BLaER1 treated with 17β-estradiol and CSF1 and Interleukin-3, amounts not matched to agents 10 nM and 100 nM (cell line): ENCODE data around the gene BACH1.

Experiments used
- H3K27ac ChIP-seq, 11 experiments: shearing (Covaris generic); formaldehyde crosslinking; 2 replicates each; pipeline ENCODE4 v1.8.1; 2022
- H3K27me3 ChIP-seq, 11 experiments: shearing (Covaris generic); formaldehyde crosslinking; 2 replicates each; pipeline ENCODE4 v1.8.1; 2022
- H3K36me3 ChIP-seq, 11 experiments: shearing (Covaris generic); formaldehyde crosslinking; 2 replicates each; pipeline ENCODE4 v1.8.1; 2022
- H3K4me1 ChIP-seq, 10 experiments: shearing (Covaris generic); formaldehyde crosslinking; 2 replicates each; pipeline ENCODE4 v1.8.1; 2022
- H3K4me2 ChIP-seq, 11 experiments: shearing (Covaris generic); formaldehyde crosslinking; 2 replicates each; pipeline ENCODE4 v1.8.1; 2022
- H3K4me3 ChIP-seq, 10 experiments: shearing (Covaris generic); formaldehyde crosslinking; 2 replicates each; pipeline ENCODE4 v1.8.1; 2022
- H3K9ac ChIP-seq, 11 experiments: shearing (Covaris generic); formaldehyde crosslinking; 2 replicates each; pipeline ENCODE4 v1.8.1; 2022
- H3K9me3 ChIP-seq, 11 experiments: shearing (Covaris generic); formaldehyde crosslinking; replicated peaks in 1 of 11; 2 replicates each; pipeline ENCODE4 v1.8.1; 2022
- H4K20me1 ChIP-seq, 11 experiments: shearing (Covaris generic); formaldehyde crosslinking; 2 replicates each; pipeline ENCODE4 v1.8.1; 2022
- Cebpa-rat ChIP-seq, 11 experiments: shearing (Covaris generic); IDR thresholded peaks; 2 replicates each; pipeline ENCODE4 v1.8.1; 2022

BACH1 gene

DNA sequence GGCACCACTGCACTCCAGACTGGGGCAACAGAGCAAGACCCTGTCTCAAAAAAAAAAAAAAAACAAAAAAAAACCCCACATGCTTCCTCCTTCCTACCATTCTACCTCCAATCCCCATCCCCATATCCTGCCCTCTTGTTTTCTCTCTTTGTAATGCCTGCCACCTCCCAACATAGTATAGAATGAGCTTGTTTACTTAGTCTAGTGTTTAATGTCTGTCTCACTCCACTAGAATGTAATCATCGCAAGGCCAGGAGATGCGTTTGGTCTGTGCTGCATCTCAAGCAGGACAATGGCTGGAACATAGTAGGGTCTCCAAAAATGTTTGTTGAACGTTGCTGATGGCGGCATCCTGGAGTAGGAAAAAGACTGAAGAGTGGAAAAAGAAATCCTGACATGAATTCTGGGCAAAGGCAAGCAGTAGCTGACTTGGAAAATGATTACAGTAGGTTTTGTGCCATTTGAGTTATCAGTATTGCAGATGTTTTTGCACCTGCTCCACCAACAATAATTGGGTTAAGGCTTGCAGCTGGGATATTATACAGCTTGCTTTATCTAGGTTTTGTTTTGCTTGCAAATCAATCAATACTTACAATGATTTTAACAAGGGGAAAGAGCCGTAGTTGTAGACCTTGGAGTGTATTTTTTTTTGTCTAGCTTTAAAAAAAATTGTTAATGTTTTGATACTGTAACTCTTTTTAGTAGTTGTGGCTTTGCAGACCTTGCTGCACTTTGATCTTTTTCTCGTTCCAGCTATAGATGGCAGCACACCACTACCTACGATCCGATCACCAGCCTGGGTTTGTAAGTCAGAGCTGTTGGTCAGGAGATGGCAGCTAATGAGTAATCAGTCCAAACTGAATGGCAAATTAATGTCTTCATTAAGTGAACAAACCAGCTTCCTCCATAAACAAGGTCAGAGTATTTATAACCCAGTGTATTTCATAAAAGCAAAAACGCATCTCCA is 62.4 kb downstream of the BACH1 start:
- Histone ChIP-seq H3K9ac (no peak overlapping the region), H3K9me3 (peaks cover 0 to 23% (median under 1%) of the 10 kb centered on the region in 11 experiments; a peak in 10 of 22 replicates), H3K27me3 (no peaks in the 10 kb centered on the region), H3K4me1 (peaks cover 0 to 26% (median 3%) of the 10 kb centered on the region in 10 experiments; a peak in 10 of 20 replicates), H3K4me2 (no peak overlapping the region), H3K27ac (no peak overlapping the region), H4K20me1 (peaks cover 0 to 4% (median 0%) of the 10 kb centered on the region in 11 experiments; a peak in 1 of 22 replicates), H3K36me3 (peaks cover 23 to 86% (median 48%) of the 10 kb centered on the region in 11 experiments), H3K4me3 (no peak overlapping the region)
- TF ChIP-seq Cebpa-rat (IDR thresholded peaks at IDR 0.05): no peak

GRCh38 chr21:29362758-29363157 is 64.0 kb downstream of the BACH1 start:
- TF ChIP-seq Cebpa-rat (IDR thresholded peaks at IDR 0.05): no peak
- H3K4me3 ChIP-seq: no peak overlapping the region
- peaks cover 0 to 9% (median 2%) of the 10 kb centered on the region in 10 experiments; a peak in 10 of 20 replicates for H3K4me1 ChIP-seq

GRCh38 chr21:29365661-29366265 is 67.0 kb downstream of the BACH1 start:
- Histone ChIP-seq H3K4me2 (no peak overlapping the region), H3K9ac (no peak overlapping the region), H3K27ac (no peak overlapping the region), H3K36me3 (peaks cover 33 to 97% (median 58%) of the 10 kb centered on the region in 11 experiments), H3K4me3 (no peak overlapping the region), H3K4me1 (0 out of 20 replicates have a peak, but pooled peaks cover 0 to under 1% (median 0%) of the 10 kb centered on the region in 10 experiments), H3K9me3 (peaks cover 0 to 34% (median 8%) of the 10 kb centered on the region in 11 experiments; a peak in 19 of 22 replicates), H3K27me3 (no peaks in the 10 kb centered on the region), H4K20me1 (peaks cover 0 to 2% (median 0%) of the 10 kb centered on the region in 11 experiments; a peak in 1 of 22 replicates)
- TF ChIP-seq Cebpa-rat (IDR thresholded peaks at IDR 0.05): no peak

More at GRCh38 chr21:29362758-29363157, 64.0 kb downstream of the BACH1 start:
- H4K20me1 ChIP-seq: peaks cover 0 to 4% (median 0%) of the 10 kb centered on the region in 11 experiments; a peak in 1 of 22 replicates
- H3K9me3 ChIP-seq: peaks cover 0 to 34% (median 8%) of the 10 kb centered on the region in 11 experiments; a peak in 19 of 22 replicates
- no peak overlapping the region for H3K4me2 ChIP-seq
- no peak overlapping the region for H3K9ac ChIP-seq
- H3K27me3 ChIP-seq: no peaks in the 10 kb centered on the region
- no peak overlapping the region for H3K27ac ChIP-seq
- H3K36me3 ChIP-seq: peaks cover 23 to 96% (median 58%) of the 10 kb centered on the region in 11 experiments

DNA sequence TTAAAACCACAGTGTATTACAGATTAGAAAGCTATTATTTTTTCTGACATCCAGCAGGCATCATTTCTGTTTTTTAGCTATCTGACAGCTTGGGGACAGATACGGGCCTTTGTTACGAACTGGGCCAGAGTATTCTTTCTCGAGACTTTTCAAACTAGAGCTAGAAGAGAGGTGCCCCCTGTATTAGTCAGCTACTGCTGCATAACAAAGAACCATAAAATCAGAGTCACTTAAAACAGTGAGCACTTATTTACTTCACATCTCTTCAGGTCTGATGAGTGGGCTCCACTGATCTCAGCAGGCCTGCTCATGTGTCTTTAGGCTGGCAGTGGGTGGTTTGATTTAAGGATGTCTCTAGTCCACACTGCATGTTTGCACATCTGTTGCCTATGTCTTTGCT is 67.8 kb downstream of the BACH1 start:
- Histone ChIP-seq H3K4me2 (no peak overlapping the region), H3K9ac (no peak overlapping the region), H3K27me3 (no peaks in the 10 kb centered on the region), H3K4me1 (peaks cover 0 to 9% (median 0%) of the 10 kb centered on the region in 10 experiments; a peak in 1 of 20 replicates), H3K4me3 (no peak overlapping the region), H3K9me3 (peaks cover 0 to 34% (median 8%) of the 10 kb centered on the region in 11 experiments; a peak in 19 of 22 replicates), H3K36me3 (peaks cover 33 to 97% (median 57%) of the 10 kb centered on the region in 11 experiments), H4K20me1 (no peaks in the 10 kb centered on the region; a peak in 1 of 22 replicates), H3K27ac (no peak overlapping the region)
- TF ChIP-seq Cebpa-rat (IDR thresholded peaks at IDR 0.05): no peak

GRCh38 chr21:29367335-29367734 is 68.6 kb downstream of the BACH1 start:
- no peak overlapping the region for H3K9ac ChIP-seq
- H3K36me3 ChIP-seq: peaks cover 32 to 94% (median 56%) of the 10 kb centered on the region in 11 experiments
- H3K4me2 ChIP-seq: no peak overlapping the region
- no peaks in the 10 kb centered on the region; a peak in 1 of 22 replicates for H4K20me1 ChIP-seq
- H3K4me3 ChIP-seq: no peak overlapping the region
- H3K27ac ChIP-seq: no peak overlapping the region
- H3K4me1 ChIP-seq: peaks cover 0 to 11% (median 0%) of the 10 kb centered on the region in 10 experiments; a peak in 1 of 20 replicates
- no peaks in the 10 kb centered on the region for H3K27me3 ChIP-seq
- H3K9me3 ChIP-seq: peaks cover 0 to 34% (median 8%) of the 10 kb centered on the region in 11 experiments; a peak in 19 of 22 replicates
- no peak for TF ChIP-seq Cebpa-rat (IDR thresholded peaks at IDR 0.05)

GRCh38 chr21:29368906-29369305 is 70.2 kb downstream of the BACH1 start:
- no peaks in the 10 kb centered on the region for H3K27me3 ChIP-seq
- H3K4me1 ChIP-seq: peaks cover 0 to 11% (median 0%) of the 10 kb centered on the region in 10 experiments; a peak in 1 of 20 replicates
- H3K9ac ChIP-seq: no peak overlapping the region
- no peak for TF ChIP-seq Cebpa-rat (IDR thresholded peaks at IDR 0.05)
- H3K36me3 ChIP-seq: peaks cover 27 to 93% (median 55%) of the 10 kb centered on the region in 11 experiments
- peaks cover 3 to 30% (median 7%) of the 10 kb centered on the region in 11 experiments; a peak in 19 of 22 replicates for H3K9me3 ChIP-seq
- H3K4me2 ChIP-seq: no peak overlapping the region
- H4K20me1 ChIP-seq: no peaks in the 10 kb centered on the region
- H3K4me3 ChIP-seq: no peak overlapping the region
- H3K27ac ChIP-seq: no peak overlapping the region

GRCh38 chr21:29371464-29371863 is 72.7 kb downstream of the BACH1 start:
- Histone ChIP-seq H3K4me2 (no peak overlapping the region), H3K36me3 (peaks cover 18 to 93% (median 39%) of the 10 kb centered on the region in 11 experiments; a peak in 21 of 22 replicates), H3K27ac (peak overlapping the region in 1 of 11 experiments; percentile 21; a peak in 1 of 22 replicates), H3K9me3 (peaks cover 2 to 20% (median 4%) of the 10 kb centered on the region in 11 experiments; a peak in 18 of 22 replicates), H3K9ac (peak overlapping the region in 2 of 11 experiments; percentile 26 to 37; a peak in 2 of 22 replicates), H4K20me1 (no peaks in the 10 kb centered on the region), H3K27me3 (no peaks in the 10 kb centered on the region), H3K4me1 (peaks cover 0 to 19% (median 0%) of the 10 kb centered on the region in 10 experiments; a peak in 6 of 20 replicates), H3K4me3 (no peak overlapping the region)
- TF ChIP-seq Cebpa-rat (IDR thresholded peaks at IDR 0.05): no peak

- peaks cover 18 to 93% (median 33%) of the 10 kb centered on the region in 11 experiments; a peak in 21 of 22 replicates for H3K36me3 ChIP-seq
- no peaks in the 10 kb centered on the region for H3K27me3 ChIP-seq
- H3K9me3 ChIP-seq: peaks cover 0 to 13% (median 0%) of the 10 kb centered on the region in 11 experiments; a peak in 3 of 22 replicates
- no peak for TF ChIP-seq Cebpa-rat (IDR thresholded peaks at IDR 0.05)
- peaks cover 0 to 23% (median 0%) of the 10 kb centered on the region in 10 experiments; a peak in 6 of 20 replicates for H3K4me1 ChIP-seq
- no peak overlapping the region for H3K4me3 ChIP-seq
- no peak overlapping the region for H3K4me2 ChIP-seq
- no peak overlapping the region for H3K9ac ChIP-seq
- H4K20me1 ChIP-seq: no peaks in the 10 kb centered on the region
- H3K27ac ChIP-seq: peak overlapping the region in 1 of 11 experiments; percentile 21; a peak in 1 of 22 replicates
Measured at GRCh38 chr21:29372063-29372802, 73.5 kb downstream of the BACH1 start.
